Measurements from ENCODE around the gene CBX5. TPM values are rescaled to one million over a fixed set of nuclear protein-coding genes. Genes with fewer than 3 reads are reported as not detected.

CBX5 gene
- total RNA-seq, 1 experiment from 2014 or later = 130 TPM

DNA sequence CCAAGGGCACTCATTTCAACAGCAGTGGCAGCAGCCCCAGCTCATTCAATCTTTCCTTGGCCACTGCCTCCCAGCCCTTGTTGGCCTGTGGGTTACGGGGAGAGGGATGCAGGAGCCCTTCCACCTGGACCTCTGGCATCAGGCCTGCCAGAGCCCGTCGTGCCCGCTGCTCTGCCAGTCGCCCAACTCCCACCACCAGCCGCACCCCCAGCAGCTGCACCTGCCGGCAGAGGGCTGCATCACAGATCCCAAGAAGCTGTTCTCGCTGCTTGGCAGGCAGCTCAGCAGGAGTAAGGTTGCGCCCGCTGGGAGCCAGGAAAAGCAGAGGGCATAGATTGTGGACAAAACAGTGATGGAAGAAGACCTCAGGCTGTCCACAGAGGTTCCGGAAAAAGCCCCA, 97.8 kb downstream of the CBX5 start:
- no peaks in the 10 kb centered on the region for H3K9me3 ChIP-seq (ENCODE audit: control insufficient read depth, insufficient read depth, low read depth, low read length)
- CTCF ChIA-PET = no interaction called here
- no peaks in the 10 kb centered on the region for H3K27me3 ChIP-seq (ENCODE audit: control insufficient read depth, insufficient read depth, low read length)
- no peak overlapping the region for H3K27ac ChIP-seq (ENCODE audit: low read length)
- intact Hi-C loops (cut with micrococcal nuclease; ENCODE audit: unreplicated experiment) = no loop called here
- no peaks in the 10 kb centered on the region for H3K4me1 ChIP-seq (ENCODE audit: control insufficient read depth, insufficient read depth, low read length)
- no peaks in the 10 kb centered on the region for H3K36me3 ChIP-seq (ENCODE audit: control insufficient read depth, insufficient read depth, low read length)
- in situ Hi-C loops (cut with HindIII; ENCODE audit: low pct_unique_long_range_greater_than_20kb, low sequenced_read_pairs) = no loop called here
- BruUV-seq (replicated peaks) = no TSS peak
- POLR2A ChIA-PET = no interaction called here
- TF ChIP-seq TCF7L2 (IDR thresholded peaks at IDR 0.05; ENCODE audit: low read depth, low read length) (no peak), SIN3A (IDR thresholded peaks at IDR 0.05; ENCODE audit: borderline replicate concordance, insufficient read depth, low read depth, low read length) (no peak)
- TF ChIP-seq, protein P1, sequence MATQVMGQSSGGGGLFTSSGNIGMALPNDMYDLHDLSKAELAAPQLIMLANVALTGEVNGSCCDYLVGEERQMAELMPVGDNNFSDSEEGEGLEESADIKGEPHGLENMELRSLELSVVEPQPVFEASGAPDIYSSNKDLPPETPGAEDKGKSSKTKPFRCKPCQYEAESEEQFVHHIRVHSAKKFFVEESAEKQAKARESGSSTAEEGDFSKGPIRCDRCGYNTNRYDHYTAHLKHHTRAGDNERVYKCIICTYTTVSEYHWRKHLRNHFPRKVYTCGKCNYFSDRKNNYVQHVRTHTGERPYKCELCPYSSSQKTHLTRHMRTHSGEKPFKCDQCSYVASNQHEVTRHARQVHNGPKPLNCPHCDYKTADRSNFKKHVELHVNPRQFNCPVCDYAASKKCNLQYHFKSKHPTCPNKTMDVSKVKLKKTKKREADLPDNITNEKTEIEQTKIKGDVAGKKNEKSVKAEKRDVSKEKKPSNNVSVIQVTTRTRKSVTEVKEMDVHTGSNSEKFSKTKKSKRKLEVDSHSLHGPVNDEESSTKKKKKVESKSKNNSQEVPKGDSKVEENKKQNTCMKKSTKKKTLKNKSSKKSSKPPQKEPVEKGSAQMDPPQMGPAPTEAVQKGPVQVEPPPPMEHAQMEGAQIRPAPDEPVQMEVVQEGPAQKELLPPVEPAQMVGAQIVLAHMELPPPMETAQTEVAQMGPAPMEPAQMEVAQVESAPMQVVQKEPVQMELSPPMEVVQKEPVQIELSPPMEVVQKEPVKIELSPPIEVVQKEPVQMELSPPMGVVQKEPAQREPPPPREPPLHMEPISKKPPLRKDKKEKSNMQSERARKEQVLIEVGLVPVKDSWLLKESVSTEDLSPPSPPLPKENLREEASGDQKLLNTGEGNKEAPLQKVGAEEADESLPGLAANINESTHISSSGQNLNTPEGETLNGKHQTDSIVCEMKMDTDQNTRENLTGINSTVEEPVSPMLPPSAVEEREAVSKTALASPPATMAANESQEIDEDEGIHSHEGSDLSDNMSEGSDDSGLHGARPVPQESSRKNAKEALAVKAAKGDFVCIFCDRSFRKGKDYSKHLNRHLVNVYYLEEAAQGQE (IDR thresholded peaks at IDR 0.05; ENCODE audit: insufficient read depth in 1 of 2, low read depth in 2 of 2, low read length in 1 of 2) = no peak
- ATAC-seq (no peak), DNase-seq (ENCODE audit: low read depth, low spot score) (no peak)
- no peak overlapping the region for H3K4me3 ChIP-seq (ENCODE audit: low read depth in 2 of 2, low read length in 2 of 2)

Other genes starting within 250 kb of the CBX5 start
- gene HOXC5, start 247.1 kb downstream of the CBX5 start, total RNA-seq (2021; ENCODE audit: unreplicated experiment) = 5.0 TPM
- 22.7 TPM for gene HOXC4, start 226.3 kb downstream of the CBX5 start, total RNA-seq (2021; ENCODE audit: unreplicated experiment)
- 43.3 TPM for gene SMUG1, start 91.1 kb downstream of the CBX5 start, total RNA-seq (2021; ENCODE audit: unreplicated experiment)
- gene HNRNPA1, start 604 bp upstream of the CBX5 start, total RNA-seq (2021; ENCODE audit: unreplicated experiment) = 689 TPM
- 0.26 TPM for gene NFE2, start 20.9 kb upstream of the CBX5 start, total RNA-seq (2021; ENCODE audit: unreplicated experiment)
- 175 TPM for gene COPZ1, start 45.0 kb upstream of the CBX5 start, total RNA-seq (2021; ENCODE audit: unreplicated experiment)
- not detected for gene GPR84, start 84.4 kb upstream of the CBX5 start, total RNA-seq (2021; ENCODE audit: unreplicated experiment)
- 5.9 TPM for gene ZNF385A, start 104.6 kb upstream of the CBX5 start, total RNA-seq (2021; ENCODE audit: unreplicated experiment)
- 75.8 TPM for gene ITGA5, start 139.1 kb upstream of the CBX5 start, total RNA-seq (2021; ENCODE audit: unreplicated experiment)
- gene GTSF1, start 193.5 kb upstream of the CBX5 start, total RNA-seq (2021; ENCODE audit: unreplicated experiment) = 0.49 TPM
- 0.33 TPM for gene NCKAP1L, start 217.6 kb upstream of the CBX5 start, total RNA-seq (2021; ENCODE audit: unreplicated experiment)